ENCODE results near the gene NME9.
"Not testable (repeated sequence)": the region's sequence is repeated elsewhere in the genome, so short reads cannot be mapped to it uniquely, and the experiment has no call there.

NME9 gene, protein sequence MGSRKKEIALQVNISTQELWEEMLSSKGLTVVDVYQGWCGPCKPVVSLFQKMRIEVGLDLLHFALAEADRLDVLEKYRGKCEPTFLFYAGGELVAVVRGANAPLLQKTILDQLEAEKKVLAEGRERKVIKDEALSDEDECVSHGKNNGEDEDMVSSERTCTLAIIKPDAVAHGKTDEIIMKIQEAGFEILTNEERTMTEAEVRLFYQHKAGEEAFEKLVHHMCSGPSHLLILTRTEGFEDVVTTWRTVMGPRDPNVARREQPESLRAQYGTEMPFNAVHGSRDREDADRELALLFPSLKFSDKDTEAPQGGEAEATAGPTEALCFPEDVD
- long read RNA-seq, donor 1, partial matches to known transcripts: 6 of 6 reads
- long read RNA-seq, donor 1, other reads (novel, unspliced or antisense): 0 of 6 reads
- long read RNA-seq, donor 2: 0 reads
- long read RNA-seq, donor 3: 0 reads
- long read RNA-seq, donor 4: 0 reads
- long read RNA-seq, donor 5, partial matches to known transcripts: 31 of 31 reads
- long read RNA-seq, donor 5, other reads (novel, unspliced or antisense): 0 of 31 reads
- long read RNA-seq, donor 6: 0 reads
- long read RNA-seq, donor 7: 0 reads
- long read RNA-seq, donor 8: 0 reads

DNA sequence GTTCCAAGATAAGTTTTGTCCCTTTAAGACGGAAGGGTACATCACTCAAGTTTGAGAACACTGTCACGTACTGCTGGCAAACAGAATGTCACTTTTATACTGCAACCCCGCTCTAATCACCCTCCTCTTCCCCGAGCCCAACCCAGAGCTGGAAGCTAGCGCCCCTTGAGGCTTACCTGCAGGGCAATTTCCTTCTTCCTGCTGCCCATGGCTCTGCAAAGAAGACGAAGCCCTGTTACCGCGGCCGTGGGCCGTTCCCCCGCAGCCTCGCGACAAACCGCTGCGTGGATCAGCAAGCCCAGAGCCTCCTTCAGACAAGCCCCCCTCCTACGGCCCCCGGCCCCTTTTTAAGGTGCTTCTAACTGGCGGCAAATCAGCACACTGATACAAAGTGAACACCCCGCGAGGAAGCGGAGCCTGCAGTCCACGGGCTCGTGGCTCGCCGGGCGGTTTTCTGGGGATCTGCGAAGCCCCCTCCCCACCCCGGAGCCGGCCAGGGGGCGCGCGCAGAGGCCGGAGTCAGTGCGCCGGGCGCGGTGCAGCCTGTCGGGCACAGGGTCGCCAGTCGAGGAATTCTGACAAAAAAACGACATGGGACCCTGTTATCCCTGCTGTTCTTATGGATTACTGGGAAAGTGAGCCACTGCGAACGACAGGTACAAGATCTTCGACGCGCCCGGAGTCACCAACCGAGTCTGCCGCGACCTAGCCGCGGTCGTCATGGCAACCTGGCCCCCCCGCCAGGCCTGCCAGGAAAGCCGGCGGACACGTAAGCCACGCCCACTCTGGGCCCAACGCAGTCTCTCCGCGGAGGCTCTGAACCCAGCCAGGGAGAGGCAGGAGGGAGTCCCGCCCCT lies at the start of gene NME9:
TSS of gene NME9 (minus strand) at position 725 of the 857 bp plus-strand sequence. CDS start at position 209, 516 bp downstream.
- DNase-seq: peak; percentile 79

DNA sequence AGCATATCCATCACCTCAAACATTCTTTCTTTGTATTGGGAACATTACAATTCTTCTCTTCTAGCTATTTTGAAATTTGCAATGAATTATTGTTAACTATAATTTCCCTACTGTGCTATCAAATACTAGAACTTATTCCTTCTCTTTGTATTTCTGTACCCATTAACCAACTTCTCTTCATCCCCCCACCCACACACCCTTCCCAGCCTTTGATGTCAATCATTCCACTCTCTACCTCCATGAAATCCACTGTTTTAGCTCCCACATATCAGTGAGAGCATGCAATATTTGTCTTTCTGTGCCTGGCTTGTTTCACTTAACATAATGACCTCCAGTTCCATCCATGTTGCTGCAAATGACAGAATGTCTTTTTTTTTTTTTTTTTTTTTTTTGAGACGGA lies 49.3 kb upstream of the NME9 start:
- DNase-seq: no peak

DNA sequence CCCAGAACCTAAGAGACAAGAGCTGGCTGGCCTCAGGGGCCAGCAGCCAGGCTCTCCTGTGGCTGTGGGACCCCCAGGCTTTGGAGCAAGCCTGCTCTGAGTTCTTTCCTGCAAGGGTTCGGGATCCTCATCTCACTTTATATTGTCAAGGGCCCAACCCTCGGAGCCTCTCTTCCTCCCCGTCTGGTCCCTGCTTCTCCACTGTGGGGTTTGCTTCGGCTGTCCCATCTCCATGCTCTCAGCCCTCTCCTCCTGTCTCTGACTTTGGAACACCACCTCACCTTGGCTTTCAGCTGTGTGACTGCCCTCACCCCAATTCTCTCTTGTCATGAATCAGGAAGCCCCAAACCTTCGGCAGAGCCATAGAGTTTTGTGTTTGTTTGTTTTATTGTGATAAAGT lies 48.7 kb upstream of the NME9 start:
- no peak for DNase-seq

DNA sequence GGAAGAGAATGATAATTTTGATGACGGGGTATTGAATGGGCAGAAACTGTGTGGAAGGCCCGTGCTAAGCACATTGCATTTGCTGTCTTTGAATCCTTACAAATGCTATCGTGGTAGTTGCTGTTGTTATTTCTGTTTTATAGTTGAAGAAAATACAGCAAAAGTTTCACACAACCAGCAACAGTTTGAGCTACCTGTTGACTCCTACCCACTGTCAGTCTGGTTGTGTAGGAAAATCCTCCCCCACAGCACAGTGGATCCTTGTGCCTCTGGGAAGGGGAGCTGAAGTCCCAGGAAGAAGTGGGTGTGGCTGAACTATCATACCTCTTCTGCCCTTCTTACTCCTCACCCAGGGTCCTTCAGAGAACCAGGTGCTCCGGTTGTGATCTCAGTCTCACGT lies 48.2 kb upstream of the NME9 start:
- no peak for DNase-seq

DNA sequence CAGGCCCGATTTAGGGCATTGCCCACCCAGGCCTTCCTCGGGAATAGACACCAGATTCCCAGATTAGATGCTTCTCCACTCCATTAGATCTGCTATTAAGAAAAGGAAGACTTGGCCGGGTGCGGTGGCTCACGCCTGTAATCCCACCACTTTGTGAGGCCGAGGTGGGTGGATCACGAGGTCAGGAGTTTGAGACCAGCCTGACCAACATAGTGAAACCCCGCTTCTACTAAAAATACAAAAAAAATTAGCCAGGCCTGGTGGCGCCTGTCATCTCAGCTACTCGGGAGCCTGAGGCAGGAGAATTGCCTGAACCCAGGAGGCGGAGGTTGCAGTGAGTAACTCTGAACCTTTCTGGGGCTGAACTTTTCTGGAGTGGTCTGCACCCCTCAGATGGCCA lies 47.6 kb upstream of the NME9 start:
- DNase-seq: not testable (repeated sequence)

DNA sequence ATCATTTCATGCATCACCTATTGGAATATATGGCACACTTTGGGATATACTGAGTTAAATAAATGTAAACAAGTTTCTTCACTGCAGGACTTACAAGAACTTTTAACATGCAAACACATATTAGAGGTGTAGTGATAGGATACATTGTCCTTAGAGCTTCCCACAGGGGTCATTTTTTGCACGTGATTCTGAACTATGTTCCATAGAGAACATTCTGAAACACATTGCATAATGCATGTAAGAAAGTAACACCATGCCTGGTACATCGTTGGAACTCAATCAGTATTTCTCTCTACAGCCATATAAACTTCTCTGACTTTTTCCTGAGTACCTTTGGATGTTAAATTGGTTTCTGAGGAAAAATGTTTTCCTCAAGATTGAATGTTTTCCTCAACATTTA lies 47.0 kb upstream of the NME9 start:
- no peak for DNase-seq

DNA sequence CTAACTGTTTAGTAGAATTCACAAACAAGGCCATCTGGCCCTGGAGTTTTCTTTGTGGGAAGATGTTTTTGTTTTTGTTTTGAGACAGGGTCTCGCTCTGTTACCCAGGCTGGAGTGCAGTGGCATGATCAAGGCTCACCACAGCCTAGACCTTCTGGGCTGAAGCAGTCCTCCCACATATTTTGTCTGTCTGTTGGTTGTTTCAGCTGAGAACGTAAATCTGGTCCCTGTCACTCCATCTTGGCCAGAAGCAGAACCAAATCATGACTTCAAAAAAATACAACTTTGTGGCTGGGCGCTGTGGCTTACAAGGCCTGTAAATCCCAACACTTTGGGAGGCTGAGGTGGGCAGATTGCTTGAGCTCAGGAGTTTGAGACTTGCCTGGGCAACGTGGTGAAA lies 45.8 kb upstream of the NME9 start:
- no peak for DNase-seq

DNA sequence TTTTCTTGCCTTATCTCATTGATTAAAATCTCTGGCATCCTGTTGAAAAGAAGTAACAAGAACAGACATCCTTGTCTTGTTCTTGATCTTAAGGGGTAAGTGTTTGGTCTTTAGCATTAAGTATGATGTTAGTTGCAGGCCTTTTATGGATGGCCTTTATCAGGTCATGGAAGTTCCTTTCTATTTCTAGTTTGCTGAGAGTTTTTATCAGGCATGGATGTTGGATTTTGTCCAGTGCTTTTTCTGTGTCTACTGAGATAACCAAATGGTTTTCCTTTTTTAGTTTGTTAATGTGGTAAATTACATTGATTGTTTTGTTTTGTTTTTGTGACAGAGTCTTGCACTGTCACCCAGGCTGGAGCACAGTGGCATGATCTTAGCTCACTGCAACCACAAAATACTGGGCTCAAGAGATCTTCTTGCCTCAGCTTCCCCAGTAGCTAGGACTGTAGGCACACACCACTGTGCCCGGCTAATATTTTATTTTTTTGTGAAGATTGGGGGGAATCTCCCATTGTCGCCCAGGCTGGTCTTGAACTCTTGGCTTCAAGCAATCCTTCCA lies 45.0 kb upstream of the NME9 start:
- no peak for DNase-seq

DNA sequence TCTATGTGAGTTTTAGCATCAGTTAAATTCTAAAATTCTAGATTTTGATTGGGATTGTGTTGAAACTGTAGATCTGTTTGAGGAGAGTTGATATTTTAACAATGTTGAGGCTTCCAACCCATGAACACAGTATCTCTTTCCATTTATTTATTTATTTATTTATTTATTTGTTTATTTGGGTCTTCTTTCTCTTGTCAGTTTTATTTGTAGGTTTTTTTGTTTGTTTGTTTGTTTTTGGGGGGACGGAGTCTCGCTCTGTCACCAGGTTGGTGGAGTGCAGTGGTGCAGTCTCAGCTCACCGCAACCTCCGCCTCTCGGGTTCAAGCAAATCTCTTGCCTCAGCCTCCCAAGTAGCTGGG lies 44.1 kb upstream of the NME9 start:
- DNase-seq: no peak

DNA sequence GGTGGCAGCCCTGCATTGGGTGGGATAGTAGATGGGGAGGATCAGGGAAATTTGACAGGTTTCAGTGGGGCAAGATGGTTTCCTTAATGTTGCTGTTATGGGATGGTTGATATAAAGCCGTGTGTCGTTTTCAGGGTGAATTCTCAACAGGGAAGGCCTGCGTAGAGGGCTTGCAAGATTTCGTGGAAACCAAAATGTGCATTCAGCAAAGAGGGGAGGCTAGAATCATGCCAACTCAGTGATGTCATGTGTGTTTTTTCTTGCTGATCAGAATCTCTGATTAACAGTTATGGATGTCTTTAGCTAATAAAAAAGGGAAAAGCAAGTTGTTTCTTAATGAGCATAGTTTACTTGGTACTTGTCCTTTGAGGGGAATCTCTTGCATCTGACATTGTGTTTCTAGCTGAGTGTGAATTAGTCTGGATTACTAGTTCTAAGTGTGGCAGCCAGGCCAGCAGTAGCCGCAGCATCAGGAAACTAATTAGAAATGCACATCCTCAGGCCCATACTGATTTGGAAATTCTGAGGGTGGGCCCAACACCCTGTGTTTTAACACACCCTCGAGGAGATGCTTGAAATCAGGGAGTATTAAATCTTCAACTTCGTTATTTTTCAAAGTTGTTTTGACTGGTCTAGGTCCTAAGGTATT lies 43.6 kb upstream of the NME9 start:
- no peak for DNase-seq

DNA sequence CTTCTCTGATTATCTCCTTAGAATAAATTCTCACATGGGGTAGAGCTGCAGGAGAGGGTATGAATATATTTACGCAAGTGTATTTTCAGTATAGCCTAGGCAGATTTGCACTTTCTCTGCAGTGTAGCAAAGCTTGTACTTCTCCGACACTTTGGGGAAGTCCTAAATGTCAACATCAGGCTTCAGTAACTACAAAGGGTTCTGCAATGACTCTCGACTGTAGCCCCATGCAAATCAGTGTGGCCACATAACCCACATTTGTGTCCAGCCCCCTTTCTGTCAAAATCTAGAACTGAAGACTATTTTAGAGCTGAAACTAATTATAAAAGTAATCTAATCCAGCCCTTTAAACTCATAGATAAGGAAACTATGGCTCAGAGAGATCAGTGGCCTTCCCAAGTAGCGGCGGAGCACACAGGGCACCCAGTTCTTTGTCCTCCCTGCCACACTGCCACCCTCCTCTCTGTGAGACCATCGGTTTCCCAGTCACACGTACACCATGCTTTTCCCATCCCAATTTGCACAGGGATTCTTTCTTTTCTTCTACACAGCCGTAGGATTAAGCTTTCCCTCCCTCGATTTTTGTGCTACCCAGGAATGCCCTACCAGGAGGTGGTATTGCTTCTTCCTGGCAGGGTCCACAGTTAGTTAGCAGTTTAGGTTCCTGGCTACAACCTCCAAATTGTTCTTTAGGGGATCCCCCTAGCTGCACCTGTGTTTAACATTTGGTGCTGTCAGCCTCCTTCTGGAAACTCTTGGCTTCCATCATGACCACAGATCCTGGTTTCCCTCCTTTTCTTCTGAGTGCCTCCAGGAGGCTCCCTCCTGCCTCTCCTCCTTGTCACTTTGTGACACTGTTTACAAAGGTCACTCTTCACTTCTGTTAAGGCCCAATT lies 41.7 kb upstream of the NME9 start:
- DNase-seq: no peak

DNA sequence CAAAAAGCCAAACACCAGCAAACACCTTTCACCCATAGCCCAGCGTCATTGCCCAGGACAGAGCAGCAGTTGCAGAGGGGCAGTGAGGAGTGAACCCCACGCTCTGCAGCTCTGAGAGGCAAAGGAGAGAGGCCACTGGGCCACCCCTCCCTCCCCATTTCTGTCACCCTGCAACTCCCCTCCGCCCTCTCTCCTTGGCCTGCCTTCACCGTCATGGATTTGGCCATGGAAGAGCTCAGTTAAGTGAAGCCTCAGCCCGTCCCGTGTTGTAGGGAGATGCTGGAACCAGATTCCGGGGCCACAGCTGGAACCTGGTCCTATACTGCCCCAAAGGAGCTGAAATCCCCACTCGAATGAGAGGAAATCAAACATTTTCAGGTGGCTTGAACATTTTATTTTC lies 40.7 kb upstream of the NME9 start:
- DNase-seq: no peak

DNA sequence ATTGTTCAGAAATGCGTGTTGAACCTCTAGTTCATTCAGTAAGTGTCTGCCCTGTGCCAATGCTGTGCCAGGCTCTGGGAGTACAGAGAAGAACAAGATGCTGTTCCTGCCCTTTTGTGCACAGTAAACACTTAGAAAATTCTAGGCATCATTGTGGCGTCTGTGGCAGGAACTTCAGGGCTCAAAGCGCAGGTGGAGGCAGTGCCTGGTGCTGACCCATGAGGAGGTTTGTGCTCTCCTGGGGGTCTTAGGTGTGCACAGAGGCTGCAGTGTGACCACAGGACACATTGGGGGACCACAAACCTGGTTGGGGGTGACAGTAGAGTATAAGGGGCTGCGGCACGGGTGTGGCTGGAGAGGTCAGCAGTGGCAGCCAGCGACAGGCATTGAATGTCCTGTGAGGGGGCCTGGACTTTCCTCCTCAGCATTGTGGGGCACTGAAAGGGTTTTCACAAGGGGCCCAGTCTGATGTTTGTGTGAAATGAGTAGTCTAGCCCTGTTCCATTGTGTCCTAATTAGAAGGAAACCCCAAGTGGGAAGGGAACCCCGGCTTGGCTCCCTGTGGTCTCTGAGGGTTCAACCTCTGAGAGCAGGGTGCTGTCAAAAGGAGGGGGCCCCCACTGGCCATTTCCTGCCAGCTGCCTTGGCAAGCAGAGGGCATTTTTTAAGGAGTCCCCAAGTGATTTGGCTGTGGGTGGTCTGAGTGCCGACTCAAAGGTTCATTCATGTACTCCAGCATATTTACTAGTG lies 39.7 kb upstream of the NME9 start:
- DNase-seq: no peak

DNA sequence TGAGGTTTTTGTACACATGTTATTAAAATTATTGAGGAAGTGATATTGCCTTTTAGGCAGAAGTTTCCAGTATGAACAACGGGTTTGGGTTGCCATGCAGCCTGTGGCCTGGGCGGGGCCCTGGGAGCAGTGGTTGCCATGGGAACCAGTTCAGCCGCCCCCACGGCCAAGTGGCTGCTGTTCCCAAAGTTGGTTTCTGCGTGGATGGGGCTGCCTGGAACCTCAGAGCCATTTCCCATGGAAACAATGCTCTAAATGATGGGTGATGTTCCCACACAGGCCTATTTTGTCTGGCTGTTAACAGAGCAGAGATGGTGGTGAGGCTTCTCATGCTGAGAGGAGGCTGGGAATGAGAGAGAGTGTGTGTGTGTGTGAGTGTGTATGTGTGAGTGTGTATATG lies 38.3 kb upstream of the NME9 start:
- DNase-seq: no peak

DNA sequence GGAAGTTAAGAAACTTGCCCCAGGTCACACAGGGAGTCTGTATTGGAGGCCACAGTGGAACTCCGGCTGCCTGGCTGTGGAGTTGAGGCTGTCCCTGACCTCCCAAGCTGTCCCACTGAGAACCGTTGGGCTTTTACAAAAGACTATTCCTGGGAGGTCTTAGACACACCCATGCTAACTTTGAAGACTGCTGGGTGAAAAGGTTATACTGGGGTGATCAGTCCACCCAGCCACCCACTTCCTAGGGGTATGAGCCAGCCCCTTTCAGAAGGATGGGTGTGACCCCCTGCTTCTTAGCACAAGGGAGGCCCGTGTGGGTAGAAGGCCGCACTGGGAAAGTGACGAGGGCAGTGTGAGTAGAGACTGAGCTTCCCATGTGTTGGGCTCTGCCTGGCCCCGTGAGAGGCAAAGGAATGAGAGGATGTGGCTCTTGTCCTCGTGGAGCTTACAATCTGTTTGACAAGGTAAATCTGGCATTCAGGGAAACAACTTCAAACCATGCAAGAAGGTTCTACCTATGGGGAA lies 37.7 kb upstream of the NME9 start:
- no peak for DNase-seq

DNA sequence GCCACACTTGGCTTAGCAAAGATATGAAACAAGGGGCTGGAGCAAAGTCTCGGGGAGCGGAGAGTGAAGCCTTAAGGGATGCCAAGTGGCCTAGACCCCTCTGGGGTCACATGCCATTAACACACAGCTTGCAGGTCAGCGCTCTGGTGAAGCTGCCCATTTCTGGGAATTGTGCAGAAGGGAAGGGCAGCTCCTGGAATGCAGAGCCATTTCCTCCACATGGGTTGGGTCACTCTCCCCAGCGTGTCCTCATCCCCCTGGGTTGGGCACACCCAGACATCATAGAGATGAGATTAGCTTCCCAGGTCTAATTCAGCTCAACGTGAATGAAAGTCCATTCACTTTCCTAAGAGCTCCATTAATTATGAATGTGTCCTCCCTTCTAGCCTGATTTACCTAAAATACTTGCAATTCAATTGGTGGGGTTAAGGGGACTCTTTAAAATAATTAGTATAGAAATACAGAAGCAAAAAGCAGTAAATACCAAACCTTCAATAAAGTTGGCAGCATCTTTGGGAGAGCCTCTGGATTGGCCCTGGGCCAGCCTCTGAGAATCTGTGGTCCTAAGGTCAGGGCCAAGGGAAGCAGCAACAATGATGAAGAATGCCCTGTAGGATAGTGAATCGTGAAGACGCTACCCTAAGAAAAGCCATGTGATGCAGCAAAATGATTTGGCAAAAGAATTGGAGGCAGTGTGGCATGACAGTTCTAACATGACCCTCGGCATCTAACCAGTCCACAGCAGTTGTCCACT lies 36.5 kb upstream of the NME9 start:
- DNase-seq: no peak

DNA sequence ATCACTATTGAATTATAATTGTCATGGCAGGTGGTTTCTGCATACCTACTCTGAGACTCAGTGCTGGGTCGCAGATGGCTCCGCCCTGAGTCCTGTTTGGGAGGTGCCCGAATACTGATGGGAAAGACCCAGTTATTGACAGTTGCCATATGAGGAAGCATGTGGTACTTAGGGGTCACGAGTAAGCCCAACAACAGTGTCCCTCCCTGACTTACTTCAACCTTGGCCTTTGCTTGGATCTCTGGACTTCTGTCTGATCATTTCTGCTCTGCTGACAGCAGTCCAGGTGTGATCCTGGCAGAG lies 35.6 kb upstream of the NME9 start:
- no peak for DNase-seq

DNA sequence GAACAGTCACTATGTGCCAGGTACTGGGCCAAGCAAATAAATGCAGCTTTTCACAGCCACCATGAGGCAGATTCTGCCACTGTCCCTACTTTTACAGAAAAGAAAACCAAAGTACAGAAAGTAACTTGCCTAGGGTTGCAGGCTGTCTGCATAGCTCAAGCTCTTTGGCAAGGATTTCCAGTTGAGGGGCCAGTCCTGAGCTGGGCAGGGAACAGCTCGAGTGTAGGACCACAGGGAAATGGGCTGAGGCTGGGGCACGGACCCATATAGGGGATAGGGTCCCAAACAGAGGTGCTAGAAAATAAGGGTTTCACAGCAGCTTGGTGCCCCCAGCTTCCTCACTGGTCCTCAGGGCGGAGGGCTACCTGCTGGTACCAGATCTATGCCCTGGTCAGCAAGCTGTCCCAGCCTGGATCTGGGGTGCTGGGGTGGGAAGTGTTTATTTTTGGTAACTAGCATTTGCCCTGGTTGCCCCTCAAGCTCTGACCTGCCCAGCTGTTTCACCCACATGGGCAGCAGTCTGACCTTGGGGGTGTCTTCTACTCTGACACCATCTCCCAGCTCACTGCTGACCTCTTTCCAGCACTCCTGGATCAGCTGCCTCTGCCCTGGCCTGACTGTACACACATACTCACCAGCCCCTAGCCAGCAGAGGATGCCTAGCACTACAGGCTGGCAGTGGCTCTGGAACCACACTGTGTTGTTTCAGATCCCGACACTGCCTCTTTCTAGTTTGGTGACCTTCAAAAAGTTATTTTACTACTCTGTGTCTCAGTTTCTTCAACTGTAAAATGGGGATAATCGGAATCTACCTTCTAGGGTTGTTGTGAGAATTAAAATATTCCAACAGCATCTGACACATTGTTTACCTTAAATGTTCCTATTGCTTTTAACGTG lies 35.0 kb upstream of the NME9 start:
- DNase-seq: no peak

DNA sequence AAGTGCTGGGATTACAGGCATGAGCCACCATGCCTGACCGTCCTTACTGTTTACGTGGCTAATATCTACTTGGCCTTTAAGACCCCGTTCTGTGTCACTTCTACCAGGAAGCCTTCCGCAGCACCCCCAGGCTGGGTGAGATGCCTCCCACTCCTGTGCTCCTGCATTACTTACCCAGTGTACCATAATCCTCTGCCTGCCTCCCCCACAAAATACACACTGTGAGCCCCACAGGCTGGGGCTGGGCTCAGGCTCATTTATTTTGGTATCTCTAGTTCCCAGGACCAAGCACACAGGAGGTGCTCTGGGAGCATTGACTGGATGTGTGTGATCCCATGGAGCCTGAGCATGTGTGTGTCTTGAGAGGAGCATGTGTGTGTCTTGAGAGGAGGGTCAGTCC lies 33.7 kb upstream of the NME9 start:
- no peak for DNase-seq
